Measurements from ENCODE around the gene RGS17. TPM values are rescaled to one million over a fixed set of nuclear protein-coding genes. Genes with fewer than 3 reads are reported as not detected.
A peak's percentile ranks its signal among the peaks of the same experiment; 100 is the strongest.

Gene RGS17
- total and polyA plus RNA-seq, 2 of the 13 experiments (the other 11 are each of a cell fraction or from before 2014, with no cell fraction given) = 0.04 TPM; not detected in 1

GRCh38 chr6:152982904-152983636 is 148.0 kb downstream of the RGS17 start, which contains the start of gene FBXO5 (continued):
- no peak; the same call in 1 of the 2 replicates for TF ChIP-seq ZBTB38 (CRISPR knock-in tag; IDR thresholded peaks at IDR 0.05)
- peak; percentile 86 for TF ChIP-seq SRSF1 (optimal IDR thresholded peaks at IDR 0.05; ENCODE audit: low read depth, low read length)
- no peak for TF ChIP-seq ZNF644 (CRISPR knock-in tag; IDR thresholded peaks at IDR 0.05; ENCODE audit: low read depth)
- peak; percentile 91 for TF ChIP-seq ZNF552 (CRISPR knock-in tag; IDR thresholded peaks at IDR 0.05; ENCODE audit: borderline replicate concordance)
- no peak for TF ChIP-seq MBNL3 (CRISPR knock-in tag; conservative IDR thresholded peaks at IDR 0.05)
- no peak; the same call in 1 of the 2 replicates for TF ChIP-seq NKX3-1 (CRISPR knock-in tag; IDR thresholded peaks at IDR 0.05)
- no peak; the same call in 1 of the 2 replicates for TF ChIP-seq SAFB2 (CRISPR knock-in tag; IDR thresholded peaks at IDR 0.05; ENCODE audit: borderline replicate concordance, low read depth)
- 0 out of 2 replicates have a peak, but pooled peaks have one; percentile 14 for TF ChIP-seq ZNF512 (CRISPR knock-in tag; IDR thresholded peaks at IDR 0.05)
- TF ChIP-seq NFYC (CRISPR knock-in tag; IDR thresholded peaks at IDR 0.05) = peak; percentile 99
- no peak; the same call in 1 of the 2 replicates for TF ChIP-seq SMAD1 (CRISPR knock-in tag; IDR thresholded peaks at IDR 0.05; ENCODE audit: borderline replicate concordance, low read depth)
- TF ChIP-seq ASH2L (IDR thresholded peaks at IDR 0.05; ENCODE audit: insufficient read length, low read depth, low read length) = peak; percentile 84
- no peak for TF ChIP-seq FLYWCH1 (CRISPR knock-in tag; IDR thresholded peaks at IDR 0.05)
- peak; percentile 92 for TF ChIP-seq ZSCAN31 (CRISPR knock-in tag; IDR thresholded peaks at IDR 0.05; ENCODE audit: low read depth)
- TF ChIP-seq HNRNPLL (IDR thresholded peaks at IDR 0.05; ENCODE audit: low read depth, low read length, poor library complexity, severe bottlenecking) = no peak
- peak; percentile 64; the same call in 1 of the 2 replicates for TF ChIP-seq ZKSCAN8 (CRISPR knock-in tag; IDR thresholded peaks at IDR 0.05; ENCODE audit: borderline replicate concordance)
- TF ChIP-seq ADNP (CRISPR knock-in tag; IDR thresholded peaks at IDR 0.05) = no peak
- TF ChIP-seq SOX6 (IDR thresholded peaks at IDR 0.05) = no peak
- peak; percentile 72; the same call in 1 of the 2 replicates for TF ChIP-seq SOX6 (CRISPR knock-in tag; IDR thresholded peaks at IDR 0.05)
- TF ChIP-seq HNF4A (CRISPR knock-in tag; IDR thresholded peaks at IDR 0.05) = 0 out of 2 replicates have a peak, but pooled peaks have one; percentile 4
- no peak for TF ChIP-seq ZKSCAN1 (IDR thresholded peaks at IDR 0.05; ENCODE audit: low read length)
- TF ChIP-seq ESRRA (CRISPR knock-in tag; IDR thresholded peaks at IDR 0.05; ENCODE audit: low read depth) = no peak
- TF ChIP-seq ZNF749 (CRISPR knock-in tag; IDR thresholded peaks at IDR 0.05; ENCODE audit: borderline replicate concordance) = peak; percentile 100
- TF ChIP-seq PAF1 (CRISPR knock-in tag; IDR thresholded peaks at IDR 0.05) = no peak
- TF ChIP-seq JDP2 (CRISPR knock-in tag; IDR thresholded peaks at IDR 0.05; ENCODE audit: borderline replicate concordance) = no peak
- peak; percentile 71; the same call in 1 of the 2 replicates for TF ChIP-seq KMT2B (CRISPR knock-in tag; IDR thresholded peaks at IDR 0.05)
- no peak for TF ChIP-seq ATM (IDR thresholded peaks at IDR 0.05; ENCODE audit: borderline replicate concordance)
- TF ChIP-seq SRSF9 (IDR thresholded peaks at IDR 0.05; ENCODE audit: borderline replicate concordance, insufficient read depth, low read depth, low read length, poor library complexity, severe bottlenecking) = no peak
- no peak for TF ChIP-seq ZNF121 (CRISPR knock-in tag; IDR thresholded peaks at IDR 0.05)
